NCI-H446 treated with DMSO at 0.1 percent for 48 hours (cell line): ENCODE measurements around the gene BAG3.

Source experiments
- DNase-seq: peaks from one replicate; lab custom pipeline; 2025; lab: John Stamatoyannopoulos, UW

Gene BAG3

GRCh38 chr10:119667562-119668328, 16.6 kb downstream of the BAG3 start:
- no peak for DNase-seq

DNA sequence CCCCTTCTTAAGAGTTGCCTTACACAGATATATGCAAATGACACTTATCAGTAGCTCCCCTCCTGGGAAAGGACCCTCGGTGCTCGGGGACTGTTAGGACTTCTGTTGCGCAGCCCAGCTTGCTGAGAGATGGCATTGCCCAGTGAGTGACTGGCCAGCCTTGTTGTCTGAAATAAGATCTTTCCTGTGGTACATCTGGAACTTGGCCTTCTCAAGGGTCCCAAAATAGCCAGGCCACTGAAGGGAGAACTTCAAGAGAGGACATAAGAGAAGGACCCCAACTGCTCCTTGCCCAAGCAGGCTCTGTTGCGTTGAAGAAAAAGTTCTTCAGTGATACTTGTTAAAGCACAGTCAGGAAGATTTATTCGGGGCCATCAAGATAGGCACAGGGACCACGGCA, 17.3 kb downstream of the BAG3 start:
- no peak for DNase-seq

DNA sequence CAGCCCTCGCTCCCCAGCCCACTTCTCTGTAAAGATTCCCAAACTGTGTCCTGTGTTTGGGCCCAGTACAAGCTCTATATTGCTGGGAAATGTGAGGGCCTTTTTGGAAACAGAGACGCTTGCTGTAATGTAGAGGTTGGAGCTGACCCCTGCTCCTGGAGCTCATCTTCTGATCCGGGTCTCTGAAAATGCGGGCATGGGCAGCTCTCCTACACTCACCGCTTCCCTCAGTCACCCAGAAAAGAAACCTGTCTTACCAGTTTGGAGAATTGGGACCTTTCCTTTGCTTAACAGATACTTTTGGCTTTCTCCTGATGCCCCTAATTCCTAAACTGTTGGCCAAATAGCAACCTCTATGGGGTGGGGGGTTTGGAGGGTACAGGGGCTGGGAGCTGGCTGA, 18.2 kb downstream of the BAG3 start:
- DNase-seq = no peak

DNA sequence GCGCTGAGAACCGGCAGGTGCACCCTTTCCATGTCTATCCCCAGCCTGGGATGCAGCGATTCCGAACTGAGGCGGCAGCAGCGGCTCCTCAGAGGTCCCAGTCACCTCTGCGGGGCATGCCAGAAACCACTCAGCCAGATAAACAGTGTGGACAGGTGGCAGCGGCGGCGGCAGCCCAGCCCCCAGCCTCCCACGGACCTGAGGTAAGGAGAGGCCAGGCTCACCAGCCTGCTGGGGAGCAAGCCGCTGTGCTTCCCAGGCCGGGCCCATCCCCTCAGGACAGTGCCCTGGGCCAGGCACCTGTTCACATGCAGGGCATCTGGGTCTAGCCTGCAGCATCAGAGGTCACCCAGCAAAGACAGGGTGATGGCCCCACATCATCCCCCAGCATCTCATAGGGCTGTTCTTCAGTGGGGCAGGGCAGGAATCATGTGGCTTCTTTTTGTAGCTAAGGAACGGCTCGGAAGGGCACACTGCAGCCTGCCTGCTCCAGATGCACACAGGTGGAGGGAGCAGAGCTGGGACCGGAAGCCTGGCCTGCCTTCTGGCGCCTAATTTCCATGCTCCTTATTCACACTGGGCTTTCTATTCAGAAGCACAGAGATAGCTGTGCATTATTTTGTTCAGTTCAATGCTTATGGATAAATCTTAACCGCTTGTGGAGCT, 18.9 kb downstream of the BAG3 start:
- DNase-seq = no peak

DNA sequence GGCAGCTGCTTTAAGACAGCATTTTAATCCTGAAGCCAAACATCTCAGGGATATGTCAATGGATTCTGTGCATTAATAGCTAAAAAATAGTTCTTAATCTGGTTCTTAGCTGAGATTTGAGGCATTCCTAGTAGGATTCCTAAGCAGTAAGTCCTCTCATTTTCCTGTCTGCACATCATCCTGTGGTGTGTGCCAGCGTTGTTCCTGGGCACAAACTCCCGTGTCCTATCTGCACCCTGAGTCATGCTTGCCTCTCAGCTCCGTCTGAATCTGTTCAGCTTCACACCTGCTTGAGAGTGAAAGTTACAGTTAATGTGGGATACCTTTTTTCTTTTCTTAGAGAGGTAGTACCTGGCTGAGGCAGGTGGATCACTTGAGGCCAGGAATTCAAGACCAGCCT, 19.5 kb downstream of the BAG3 start:
- no peak for DNase-seq

DNA sequence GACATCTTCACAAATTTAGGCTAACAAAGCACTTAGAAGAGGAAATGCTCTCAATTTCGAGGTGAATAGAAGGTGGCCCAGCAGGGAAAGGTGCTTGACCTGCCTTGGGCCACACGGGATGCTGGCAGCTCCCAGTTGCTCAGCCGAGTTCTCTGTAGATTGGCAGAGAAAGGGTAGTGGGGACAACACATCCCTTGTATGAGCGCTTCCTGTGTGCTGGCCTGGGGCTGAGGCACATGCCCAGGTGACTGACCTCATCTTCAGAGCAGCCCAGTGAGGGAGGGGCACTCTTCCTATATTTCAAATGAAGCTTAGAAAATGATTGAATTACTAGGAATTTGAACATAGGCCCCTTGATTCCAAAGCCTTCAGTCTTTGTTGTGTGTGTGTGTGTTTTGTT, 20.2 kb downstream of the BAG3 start:
- no peak for DNase-seq

DNA sequence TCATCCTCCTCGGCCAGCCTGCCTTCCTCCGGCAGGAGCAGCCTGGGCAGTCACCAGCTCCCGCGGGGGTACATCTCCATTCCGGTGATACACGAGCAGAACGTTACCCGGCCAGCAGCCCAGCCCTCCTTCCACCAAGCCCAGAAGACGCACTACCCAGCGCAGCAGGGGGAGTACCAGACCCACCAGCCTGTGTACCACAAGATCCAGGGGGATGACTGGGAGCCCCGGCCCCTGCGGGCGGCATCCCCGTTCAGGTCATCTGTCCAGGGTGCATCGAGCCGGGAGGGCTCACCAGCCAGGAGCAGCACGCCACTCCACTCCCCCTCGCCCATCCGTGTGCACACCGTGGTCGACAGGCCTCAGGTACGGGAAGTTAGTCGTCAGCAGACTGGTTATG, 21.1 kb downstream of the BAG3 start:
- DNase-seq = no peak

DNA sequence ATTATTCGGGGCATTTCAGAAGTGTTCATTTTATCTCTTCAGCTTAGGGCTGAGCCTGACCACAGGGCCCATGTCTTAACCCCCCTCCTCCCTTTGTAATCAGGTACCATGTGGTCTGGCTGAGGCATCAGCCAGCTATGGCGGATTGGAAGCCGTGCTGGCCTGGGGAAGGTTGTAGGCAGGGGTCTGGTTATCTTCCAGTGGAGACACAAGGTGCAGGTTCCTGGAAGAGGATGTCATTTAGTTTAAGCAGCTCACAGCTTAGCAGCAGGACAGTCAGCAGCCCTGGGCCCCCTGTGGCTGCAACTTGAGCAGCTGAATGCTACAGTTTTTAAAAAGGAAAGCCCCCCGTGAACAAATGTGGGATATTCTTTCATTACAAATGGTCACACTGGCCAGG, 22.1 kb downstream of the BAG3 start:
- no peak for DNase-seq

DNA sequence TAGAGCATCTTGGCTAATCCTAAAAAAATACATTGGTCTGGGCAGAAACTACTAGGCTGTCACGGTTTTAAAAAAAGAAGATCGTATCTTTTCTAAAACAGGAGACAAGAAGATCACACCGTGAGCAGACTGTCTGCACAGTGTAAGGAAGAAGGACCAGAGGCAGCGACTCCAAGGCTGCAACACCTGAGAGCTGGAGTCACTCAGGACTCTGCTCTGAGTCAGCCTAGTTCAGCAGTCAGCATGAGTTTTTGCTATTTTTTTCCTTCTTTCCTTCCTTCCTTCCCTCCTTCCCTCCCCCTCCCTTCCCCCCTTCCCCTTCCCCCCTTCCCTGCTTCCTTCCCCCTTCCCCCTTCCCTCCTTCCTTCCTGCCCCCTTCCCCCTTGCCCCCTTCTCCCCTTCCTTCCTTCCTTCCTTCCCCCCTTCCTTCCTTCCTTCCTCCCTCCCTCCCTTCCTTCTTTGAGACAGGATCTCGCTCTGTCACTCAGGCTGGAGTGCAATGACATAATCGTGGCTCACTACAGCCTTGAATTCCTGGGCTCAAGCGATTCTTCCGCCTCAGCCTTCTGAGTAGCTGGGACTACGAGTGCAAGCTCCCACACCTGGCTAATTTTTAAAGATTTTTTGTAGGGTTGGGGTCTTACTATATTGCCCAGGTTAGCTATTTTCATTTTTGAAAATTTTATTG, 24.4 kb downstream of the BAG3 start:
- no peak for DNase-seq

DNA sequence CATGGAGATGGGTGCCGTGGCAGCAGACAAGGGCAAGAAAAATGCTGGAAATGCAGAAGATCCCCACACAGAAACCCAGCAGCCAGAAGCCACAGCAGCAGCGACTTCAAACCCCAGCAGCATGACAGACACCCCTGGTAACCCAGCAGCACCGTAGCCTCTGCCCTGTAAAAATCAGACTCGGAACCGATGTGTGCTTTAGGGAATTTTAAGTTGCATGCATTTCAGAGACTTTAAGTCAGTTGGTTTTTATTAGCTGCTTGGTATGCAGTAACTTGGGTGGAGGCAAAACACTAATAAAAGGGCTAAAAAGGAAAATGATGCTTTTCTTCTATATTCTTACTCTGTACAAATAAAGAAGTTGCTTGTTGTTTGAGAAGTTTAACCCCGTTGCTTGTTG, 25.9 kb downstream of the BAG3 start:
- no peak for DNase-seq

DNA sequence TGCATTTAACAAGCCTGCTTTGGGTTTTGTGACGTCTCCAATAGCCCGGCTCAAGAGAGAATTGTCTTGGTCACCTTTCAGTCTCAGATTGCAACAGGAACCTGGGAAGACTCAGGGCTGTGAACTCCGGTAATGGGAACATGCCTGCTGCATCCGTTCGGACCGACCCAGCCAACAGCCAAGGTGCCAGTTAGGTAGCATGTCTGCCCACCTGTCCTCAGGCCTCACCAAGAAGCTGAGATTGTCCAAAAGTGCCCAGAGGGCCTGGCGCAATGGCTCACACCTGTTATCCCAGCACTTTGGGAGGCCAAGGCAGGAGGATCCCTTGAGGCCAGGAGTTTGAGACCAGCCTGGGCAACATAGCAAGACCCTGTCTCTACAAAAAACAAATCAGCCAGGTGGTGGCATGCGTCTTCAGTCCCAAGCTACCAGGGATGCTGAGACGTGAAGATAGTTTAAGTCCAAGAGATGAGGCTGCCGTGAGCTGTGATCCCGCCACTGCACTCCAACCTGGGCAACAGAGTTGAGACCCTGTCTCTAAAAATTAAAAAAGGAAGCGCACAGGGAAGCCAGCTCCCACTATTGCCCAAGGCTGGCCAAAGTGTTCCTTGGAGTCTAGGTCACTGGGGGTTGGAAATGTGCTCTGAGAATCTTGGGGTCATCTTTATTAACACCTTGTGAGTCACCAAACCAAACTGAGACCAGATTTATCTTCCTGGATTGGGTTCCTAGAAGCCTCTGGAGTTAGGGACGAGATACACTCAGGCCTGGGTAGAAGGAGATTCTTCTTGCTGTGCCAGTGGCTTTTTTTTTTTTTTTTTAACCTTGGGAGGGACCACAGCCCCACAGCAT, 26.9 kb downstream of the BAG3 start:
- DNase-seq = no peak

- no peak for DNase-seq
These were observed 28.3 kb downstream of the BAG3 start for GRCh38 chr10:119679480-119679829.

- no peak for DNase-seq
These were observed 28.9 kb downstream of the BAG3 start for GRCh38 chr10:119680050-119680449.

DNA sequence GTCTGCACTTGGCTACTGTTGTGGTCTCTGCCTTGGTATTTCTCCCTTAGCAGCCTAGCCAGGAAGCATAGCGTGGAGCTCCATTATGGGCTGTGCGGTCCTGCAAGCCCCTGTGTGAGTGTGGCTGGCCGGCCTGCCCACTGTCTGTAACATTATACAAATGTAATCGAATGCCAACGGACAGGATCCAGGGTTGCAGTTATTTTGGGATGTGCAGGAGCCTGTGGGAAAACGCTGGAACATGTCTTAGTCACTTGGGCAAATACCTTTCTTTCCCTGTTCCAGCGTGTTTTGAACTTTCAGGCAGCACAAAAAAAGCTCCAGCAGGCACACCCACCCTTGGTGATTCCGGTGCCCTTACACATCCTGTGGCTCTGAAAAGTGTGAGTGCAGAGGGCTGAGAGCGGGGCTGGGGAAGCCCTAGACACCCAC, 29.5 kb downstream of the BAG3 start:
- DNase-seq = no peak

DNA sequence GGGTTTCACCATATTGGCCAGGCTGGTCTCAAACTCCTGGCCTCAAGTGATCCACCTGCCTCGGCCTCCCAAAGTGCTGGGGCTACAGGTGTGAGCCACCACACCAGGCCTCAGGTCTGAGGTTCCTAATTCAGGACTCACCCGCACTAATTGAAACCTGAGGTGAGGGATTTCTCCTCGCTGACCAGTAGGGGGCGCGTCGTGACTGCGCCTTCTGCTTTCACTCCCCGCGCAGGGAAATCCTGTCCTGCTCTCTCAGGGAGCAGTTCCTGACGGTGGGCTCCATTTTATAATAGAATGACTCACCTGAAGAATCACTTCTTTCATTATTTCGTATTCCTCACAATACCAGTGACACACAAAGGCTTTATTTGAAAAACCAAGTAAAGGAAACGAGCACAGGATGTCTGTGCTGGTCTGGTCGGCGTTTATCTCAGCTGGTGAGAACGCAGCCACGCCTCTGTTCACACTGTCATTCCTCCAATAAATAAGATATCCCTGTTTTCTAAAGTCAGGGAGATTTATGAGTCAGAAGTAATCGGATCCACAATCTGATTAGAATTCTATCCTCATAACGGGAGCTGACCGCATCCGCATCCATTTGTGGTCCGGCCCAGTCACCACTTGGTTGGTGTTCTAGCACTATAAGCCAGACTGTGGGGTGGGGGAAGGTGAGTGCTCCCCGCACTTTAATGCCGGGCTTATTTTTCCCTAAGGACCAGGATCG, 35.4 kb downstream of the BAG3 start:
- no peak for DNase-seq

GRCh38 chr10:119687192-119688032, 36.2 kb downstream of the BAG3 start:
- no peak for DNase-seq

- DNase-seq = no peak
These were observed 36.9 kb downstream of the BAG3 start for GRCh38 chr10:119688033-119688508.

- no peak for DNase-seq
These were observed 37.9 kb downstream of the BAG3 start for GRCh38 chr10:119689016-119689580.

- no peak for DNase-seq
These were observed 40.5 kb downstream of the BAG3 start for GRCh38 chr10:119691726-119692125.

DNA sequence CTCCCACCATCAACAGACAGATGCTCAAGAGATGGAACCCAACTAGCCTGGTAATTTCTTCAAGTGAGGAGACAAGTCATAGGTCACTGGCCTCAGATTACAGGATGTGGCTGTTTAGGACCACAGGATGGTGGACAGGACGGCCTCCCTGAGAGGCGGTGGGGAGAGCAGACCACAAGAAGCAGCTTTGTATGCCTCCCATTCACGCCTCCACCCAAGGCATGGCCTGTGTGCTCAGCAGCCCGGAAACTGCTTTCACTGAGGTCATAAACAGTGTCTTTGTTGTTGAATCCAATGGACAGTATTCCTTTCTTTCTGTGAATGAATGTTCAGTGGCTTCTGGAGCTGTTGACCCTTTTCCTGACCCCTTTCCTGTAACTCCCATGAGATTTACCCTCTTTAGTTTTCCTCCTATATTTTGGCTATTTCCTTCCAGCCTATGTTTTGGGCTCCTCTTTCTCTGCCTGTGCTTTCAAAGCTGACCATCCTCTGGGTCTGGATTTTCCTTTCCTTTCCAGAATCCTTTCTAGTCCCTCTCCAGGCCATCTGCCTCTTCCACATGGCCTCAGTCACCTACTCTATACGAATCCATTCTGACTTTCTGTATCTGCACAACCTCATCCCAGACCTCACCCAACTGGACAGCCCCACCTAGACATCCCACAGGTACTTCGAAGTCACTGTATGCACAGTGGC, 42.2 kb downstream of the BAG3 start:
- DNase-seq = no peak
